WTC11 (cell line): ENCODE measurements around the gene WBP1L. TPM values are rescaled to one million over a fixed set of nuclear protein-coding genes. Genes with fewer than 3 reads are reported as not detected.

Source experiments
- ATAC-seq: fragments of 200-7000 bp; cut with Tn5 transposase; 2 replicates; pipeline ENCODE4 v1.10.0; 2021; ENCODE audit warnings: mild to moderate bottlenecking, moderate library complexity
- CTCF ChIA-PET: fragments of 300-600 bp; sonication (Branson Sonifier 250); formaldehyde crosslinking; loops from one replicate; lab custom pipeline; 2021; ENCODE audit warnings: antibody characterized with exemption; lab: Charles Lee
- POLR2A ChIA-PET: fragments of 350-600 bp; sonication (Branson Sonifier 250); formaldehyde crosslinking; loops from one replicate; lab custom pipeline; 2021; ENCODE audit warnings: antibody characterized with exemption; lab: Charles Lee
- DNase-seq: peaks from one replicate; pipeline ENCODE4 v3.0.0; 2021; ENCODE audit warnings: low spot score
- H3K27ac Mint-ChIP-seq: 2 replicates; pipeline ENCODE4 v1.8.0; 2021; ENCODE audit warnings: mixed read lengths
- H3K27me3 Mint-ChIP-seq: 2 replicates; pipeline ENCODE4 v1.8.0; 2021; ENCODE audit warnings: low read depth, mild to moderate bottlenecking, moderate library complexity, mixed read lengths
- H3K36me3 Mint-ChIP-seq: 2 replicates; pipeline ENCODE4 v1.8.0; 2021; ENCODE audit warnings: mixed read lengths
- H3K4me1 Mint-ChIP-seq: 2 replicates; pipeline ENCODE4 v1.8.0; 2022; ENCODE audit warnings: mixed read lengths
- H3K4me3 Mint-ChIP-seq: 2 replicates; pipeline ENCODE4 v1.8.0; 2021; ENCODE audit warnings: mild to moderate bottlenecking, moderate library complexity, mixed read lengths
- H3K9me3 Mint-ChIP-seq: 2 replicates; pipeline ENCODE4 v1.8.0; 2021; ENCODE audit warnings: mixed read lengths
- ATF3 ChIP-seq: sonication (generic); formaldehyde crosslinking; conservative IDR thresholded peaks from 2 replicates; pipeline ENCODE4 v1.8.1; 2022; ENCODE audit warnings: mild to moderate bottlenecking, missing genetic modification reagents
- CREB1 ChIP-seq: sonication (generic); formaldehyde crosslinking; IDR thresholded peaks from 2 replicates; pipeline ENCODE4 v1.8.0; 2023; ENCODE audit warnings: mild to moderate bottlenecking, missing genetic modification reagents
- CREM ChIP-seq: sonication (generic); formaldehyde crosslinking; IDR thresholded peaks from 2 replicates; pipeline ENCODE4 v1.8.1; 2022; ENCODE audit warnings: mild to moderate bottlenecking, missing genetic modification reagents, moderate library complexity
- E2F5 ChIP-seq: sonication (generic); formaldehyde crosslinking; IDR thresholded peaks from 2 replicates; pipeline ENCODE4 v1.8.1; 2022; ENCODE audit warnings: mild to moderate bottlenecking, moderate library complexity, missing genetic modification reagents
- ESRRA ChIP-seq: sonication (generic); formaldehyde crosslinking; IDR thresholded peaks from 2 replicates; pipeline ENCODE4 v1.8.1; 2022; ENCODE audit warnings: mild to moderate bottlenecking, missing genetic modification reagents, borderline replicate concordance
- FOXK1 ChIP-seq: sonication (generic); formaldehyde crosslinking; IDR thresholded peaks from 2 replicates; pipeline ENCODE4 v1.8.0; 2022; ENCODE audit warnings: mild to moderate bottlenecking, moderate library complexity, missing genetic modification reagents
- IRF1 ChIP-seq: sonication (generic); formaldehyde crosslinking; IDR thresholded peaks from 2 replicates; pipeline ENCODE4 v1.8.0; 2023; ENCODE audit warnings: missing genetic modification reagents
- JAZF1 ChIP-seq: fragments of 250-450 bp; sonication (Bioruptor Pico); IDR thresholded peaks from 2 replicates; pipeline ENCODE4 v1.9.0; 2021; ENCODE audit warnings: moderate library complexity, mild to moderate bottlenecking, inconsistent platforms
- MAX ChIP-seq: sonication (generic); formaldehyde crosslinking; IDR thresholded peaks from 2 replicates; pipeline ENCODE4 v1.8.0; 2022; ENCODE audit warnings: mild to moderate bottlenecking, missing genetic modification reagents
- MLX ChIP-seq: sonication (generic); formaldehyde crosslinking; IDR thresholded peaks from 2 replicates; pipeline ENCODE4 v1.8.1; 2023; ENCODE audit warnings: mild to moderate bottlenecking, missing genetic modification reagents, moderate library complexity
- PRDM15 ChIP-seq: sonication (generic); formaldehyde crosslinking; IDR thresholded peaks from 2 replicates; pipeline ENCODE4 v1.8.0; 2022; ENCODE audit warnings: missing genetic modification reagents
- RORB ChIP-seq: fragments of 250-450 bp; sonication (Bioruptor Pico); IDR thresholded peaks from 2 replicates; pipeline ENCODE4 v1.9.0; 2021; ENCODE audit warnings: mild to moderate bottlenecking
- ZBTB21 ChIP-seq: sonication (generic); formaldehyde crosslinking; IDR thresholded peaks from 2 replicates; pipeline ENCODE4 v1.8.1; 2023; ENCODE audit warnings: mild to moderate bottlenecking, missing genetic modification reagents, borderline replicate concordance
- ZNF219 ChIP-seq: sonication (generic); formaldehyde crosslinking; IDR thresholded peaks from 2 replicates; pipeline ENCODE4 v1.8.0; 2023; ENCODE audit warnings: missing genetic modification reagents, mild to moderate bottlenecking, borderline replicate concordance
- total RNA-seq: library from RNA; stranded (reverse); gene quantifications from 3 replicates; pipeline ENCODE4 v1.2.3, GENCODE V29; 2021
- TF ChIP-seq, protein P1 (sequence below): sonication (generic); formaldehyde crosslinking; IDR thresholded peaks from 2 replicates; pipeline ENCODE4 v1.8.0; 2022; ENCODE audit warnings: mild to moderate bottlenecking, missing genetic modification reagents
- TF ChIP-seq, protein P2 (sequence below): sonication (generic); formaldehyde crosslinking; IDR thresholded peaks from 2 replicates; pipeline ENCODE4 v1.8.1; 2022; ENCODE audit warnings: low read depth, missing genetic modification reagents, borderline replicate concordance
- TF ChIP-seq, protein P3 (sequence below): sonication (generic); formaldehyde crosslinking; IDR thresholded peaks from 2 replicates; pipeline ENCODE4 v1.8.1; 2023; ENCODE audit warnings: mild to moderate bottlenecking, missing genetic modification reagents, moderate library complexity
- TF ChIP-seq, protein P4 (sequence below): fragments of 250-450 bp; sonication (Bioruptor Pico); IDR thresholded peaks from 2 replicates; pipeline ENCODE4 v1.9.0; 2021; ENCODE audit warnings: mild to moderate bottlenecking, borderline replicate concordance

Gene WBP1L
- total RNA-seq, 1 experiment from 2014 or later = 26.8 TPM

DNA sequence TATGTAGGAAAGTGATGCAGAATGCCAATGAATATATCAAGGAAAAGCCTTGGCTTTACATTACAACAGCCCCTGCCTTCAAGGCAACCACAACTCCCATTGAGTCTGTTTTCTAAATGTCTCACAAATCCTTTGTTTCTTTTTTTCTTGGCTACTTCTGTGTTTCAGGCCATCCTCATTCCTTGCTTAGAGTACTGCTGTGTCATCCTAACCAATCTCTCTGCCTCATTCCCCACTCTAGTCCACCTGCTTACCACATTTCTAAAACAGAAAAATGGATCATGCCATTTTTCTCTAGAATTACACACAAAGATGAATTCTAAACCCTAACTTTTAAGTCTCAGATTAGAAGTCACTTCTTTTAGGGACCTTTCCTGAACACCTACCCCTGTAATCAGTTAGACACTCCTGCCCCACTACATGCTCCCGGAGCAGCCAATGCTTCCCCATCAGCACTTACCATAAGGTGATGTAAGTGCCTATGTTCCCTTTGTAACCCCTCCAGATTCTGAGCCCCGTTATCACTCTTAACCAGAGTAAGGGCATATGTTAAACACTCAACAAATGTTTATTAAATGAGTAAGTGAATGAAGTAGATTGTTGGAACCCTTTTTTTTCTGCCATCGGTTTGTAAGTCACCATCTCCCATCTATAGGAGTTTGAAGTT lies 113.1 kb downstream of the WBP1L start:
- Mint-ChIP-seq H3K27me3 (no peaks in the 10 kb centered on the region), H3K27ac (peak overlapping the region; percentile 21; the same call in 1 of the 2 replicates), H3K9me3 (no peaks in the 10 kb centered on the region), H3K36me3 (no peaks in the 10 kb centered on the region), H3K4me3 (no peak overlapping the region), H3K4me1 (peaks cover 14% of the 10 kb centered on the region)
- ChIA-PET CTCF (no interaction called here), POLR2A (no interaction called here)
- DNase-seq = no peak
- no peak for ATAC-seq
- TF ChIP-seq CREB1 (CRISPR knock-in tag) (no peak), RORB (CRISPR knock-in tag) (no peak), E2F5 (CRISPR knock-in tag) (no peak), MLX (CRISPR knock-in tag) (no peak), ZNF219 (CRISPR knock-in tag) (no peak), CREM (CRISPR knock-in tag) (no peak), ESRRA (CRISPR knock-in tag) (no peak), MAX (CRISPR knock-in tag) (no peak), ZBTB21 (CRISPR knock-in tag) (no peak), PRDM15 (CRISPR knock-in tag) (no peak), JAZF1 (CRISPR knock-in tag) (no peak), ATF3 (CRISPR knock-in tag) (no peak), FOXK1 (CRISPR knock-in tag) (no peak), IRF1 (CRISPR knock-in tag) (no peak)
- TF ChIP-seq, protein P1, sequence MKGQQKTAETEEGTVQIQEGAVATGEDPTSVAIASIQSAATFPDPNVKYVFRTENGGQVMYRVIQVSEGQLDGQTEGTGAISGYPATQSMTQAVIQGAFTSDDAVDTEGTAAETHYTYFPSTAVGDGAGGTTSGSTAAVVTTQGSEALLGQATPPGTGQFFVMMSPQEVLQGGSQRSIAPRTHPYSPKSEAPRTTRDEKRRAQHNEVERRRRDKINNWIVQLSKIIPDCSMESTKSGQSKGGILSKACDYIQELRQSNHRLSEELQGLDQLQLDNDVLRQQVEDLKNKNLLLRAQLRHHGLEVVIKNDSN (CRISPR knock-in tag) = no peak
- TF ChIP-seq, protein P2, sequence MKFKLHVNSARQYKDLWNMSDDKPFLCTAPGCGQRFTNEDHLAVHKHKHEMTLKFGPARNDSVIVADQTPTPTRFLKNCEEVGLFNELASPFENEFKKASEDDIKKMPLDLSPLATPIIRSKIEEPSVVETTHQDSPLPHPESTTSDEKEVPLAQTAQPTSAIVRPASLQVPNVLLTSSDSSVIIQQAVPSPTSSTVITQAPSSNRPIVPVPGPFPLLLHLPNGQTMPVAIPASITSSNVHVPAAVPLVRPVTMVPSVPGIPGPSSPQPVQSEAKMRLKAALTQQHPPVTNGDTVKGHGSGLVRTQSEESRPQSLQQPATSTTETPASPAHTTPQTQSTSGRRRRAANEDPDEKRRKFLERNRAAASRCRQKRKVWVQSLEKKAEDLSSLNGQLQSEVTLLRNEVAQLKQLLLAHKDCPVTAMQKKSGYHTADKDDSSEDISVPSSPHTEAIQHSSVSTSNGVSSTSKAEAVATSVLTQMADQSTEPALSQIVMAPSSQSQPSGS (CRISPR knock-in tag) = no peak
- TF ChIP-seq, protein P3, sequence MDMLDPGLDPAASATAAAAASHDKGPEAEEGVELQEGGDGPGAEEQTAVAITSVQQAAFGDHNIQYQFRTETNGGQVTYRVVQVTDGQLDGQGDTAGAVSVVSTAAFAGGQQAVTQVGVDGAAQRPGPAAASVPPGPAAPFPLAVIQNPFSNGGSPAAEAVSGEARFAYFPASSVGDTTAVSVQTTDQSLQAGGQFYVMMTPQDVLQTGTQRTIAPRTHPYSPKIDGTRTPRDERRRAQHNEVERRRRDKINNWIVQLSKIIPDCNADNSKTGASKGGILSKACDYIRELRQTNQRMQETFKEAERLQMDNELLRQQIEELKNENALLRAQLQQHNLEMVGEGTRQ (CRISPR knock-in tag) = no peak
- TF ChIP-seq, protein P4, sequence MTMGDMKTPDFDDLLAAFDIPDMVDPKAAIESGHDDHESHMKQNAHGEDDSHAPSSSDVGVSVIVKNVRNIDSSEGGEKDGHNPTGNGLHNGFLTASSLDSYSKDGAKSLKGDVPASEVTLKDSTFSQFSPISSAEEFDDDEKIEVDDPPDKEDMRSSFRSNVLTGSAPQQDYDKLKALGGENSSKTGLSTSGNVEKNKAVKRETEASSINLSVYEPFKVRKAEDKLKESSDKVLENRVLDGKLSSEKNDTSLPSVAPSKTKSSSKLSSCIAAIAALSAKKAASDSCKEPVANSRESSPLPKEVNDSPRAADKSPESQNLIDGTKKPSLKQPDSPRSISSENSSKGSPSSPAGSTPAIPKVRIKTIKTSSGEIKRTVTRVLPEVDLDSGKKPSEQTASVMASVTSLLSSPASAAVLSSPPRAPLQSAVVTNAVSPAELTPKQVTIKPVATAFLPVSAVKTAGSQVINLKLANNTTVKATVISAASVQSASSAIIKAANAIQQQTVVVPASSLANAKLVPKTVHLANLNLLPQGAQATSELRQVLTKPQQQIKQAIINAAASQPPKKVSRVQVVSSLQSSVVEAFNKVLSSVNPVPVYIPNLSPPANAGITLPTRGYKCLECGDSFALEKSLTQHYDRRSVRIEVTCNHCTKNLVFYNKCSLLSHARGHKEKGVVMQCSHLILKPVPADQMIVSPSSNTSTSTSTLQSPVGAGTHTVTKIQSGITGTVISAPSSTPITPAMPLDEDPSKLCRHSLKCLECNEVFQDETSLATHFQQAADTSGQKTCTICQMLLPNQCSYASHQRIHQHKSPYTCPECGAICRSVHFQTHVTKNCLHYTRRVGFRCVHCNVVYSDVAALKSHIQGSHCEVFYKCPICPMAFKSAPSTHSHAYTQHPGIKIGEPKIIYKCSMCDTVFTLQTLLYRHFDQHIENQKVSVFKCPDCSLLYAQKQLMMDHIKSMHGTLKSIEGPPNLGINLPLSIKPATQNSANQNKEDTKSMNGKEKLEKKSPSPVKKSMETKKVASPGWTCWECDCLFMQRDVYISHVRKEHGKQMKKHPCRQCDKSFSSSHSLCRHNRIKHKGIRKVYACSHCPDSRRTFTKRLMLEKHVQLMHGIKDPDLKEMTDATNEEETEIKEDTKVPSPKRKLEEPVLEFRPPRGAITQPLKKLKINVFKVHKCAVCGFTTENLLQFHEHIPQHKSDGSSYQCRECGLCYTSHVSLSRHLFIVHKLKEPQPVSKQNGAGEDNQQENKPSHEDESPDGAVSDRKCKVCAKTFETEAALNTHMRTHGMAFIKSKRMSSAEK (CRISPR knock-in tag) = no peak
